Lower leg skin (tissue), 3 donors: ENCODE results near the gene B3GALT6.

Source experiments
- POLR2A ChIP-seq, 2 donors: fragments of 450-650 bp; IDR thresholded peaks; one replicate each; pipeline ENCODE4 v1.6.1; 2016 to 2017; ENCODE audit warnings: antibody characterized with exemption in 2 of 2, mild to moderate bottlenecking in 1 of 2, moderate library complexity in 1 of 2
- TF ChIP-seq, protein P1 (sequence below), 3 donors: fragments of 450-650 bp; IDR thresholded peaks; one replicate each; pipeline ENCODE4 v1.5.1; 2016; ENCODE audit warnings: antibody characterized with exemption in 3 of 3, mild to moderate bottlenecking in 3 of 3, moderate library complexity in 2 of 3

DNA sequence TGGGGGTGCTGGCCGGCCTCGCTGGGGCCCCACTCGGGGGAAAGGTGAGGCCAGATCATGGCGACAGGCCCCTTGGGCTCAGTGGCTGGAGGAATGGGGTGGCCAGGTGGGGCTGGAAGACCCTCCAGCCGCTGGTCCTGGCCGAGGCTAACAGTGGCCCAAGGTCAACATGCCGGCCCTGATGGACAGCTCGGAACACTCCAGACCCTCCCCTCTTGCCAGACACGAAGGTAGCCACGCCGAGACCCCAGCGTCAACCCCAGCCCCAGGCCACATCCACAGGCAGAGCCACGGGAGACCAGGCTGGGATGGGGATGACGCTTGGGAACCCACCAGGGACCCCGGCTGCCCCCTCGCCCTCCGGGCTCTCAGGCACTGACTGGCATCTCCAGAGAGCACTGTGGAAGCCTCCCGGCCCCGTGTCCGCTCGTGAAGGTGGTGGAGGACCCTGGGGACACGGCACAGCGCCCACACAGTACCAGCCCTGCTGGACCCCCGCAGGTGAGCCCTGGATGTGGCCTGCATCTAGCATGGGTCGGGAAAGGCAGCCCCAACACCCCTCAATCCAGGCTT is 15.4 kb downstream of the B3GALT6 start:
- TF ChIP-seq, protein P1, sequence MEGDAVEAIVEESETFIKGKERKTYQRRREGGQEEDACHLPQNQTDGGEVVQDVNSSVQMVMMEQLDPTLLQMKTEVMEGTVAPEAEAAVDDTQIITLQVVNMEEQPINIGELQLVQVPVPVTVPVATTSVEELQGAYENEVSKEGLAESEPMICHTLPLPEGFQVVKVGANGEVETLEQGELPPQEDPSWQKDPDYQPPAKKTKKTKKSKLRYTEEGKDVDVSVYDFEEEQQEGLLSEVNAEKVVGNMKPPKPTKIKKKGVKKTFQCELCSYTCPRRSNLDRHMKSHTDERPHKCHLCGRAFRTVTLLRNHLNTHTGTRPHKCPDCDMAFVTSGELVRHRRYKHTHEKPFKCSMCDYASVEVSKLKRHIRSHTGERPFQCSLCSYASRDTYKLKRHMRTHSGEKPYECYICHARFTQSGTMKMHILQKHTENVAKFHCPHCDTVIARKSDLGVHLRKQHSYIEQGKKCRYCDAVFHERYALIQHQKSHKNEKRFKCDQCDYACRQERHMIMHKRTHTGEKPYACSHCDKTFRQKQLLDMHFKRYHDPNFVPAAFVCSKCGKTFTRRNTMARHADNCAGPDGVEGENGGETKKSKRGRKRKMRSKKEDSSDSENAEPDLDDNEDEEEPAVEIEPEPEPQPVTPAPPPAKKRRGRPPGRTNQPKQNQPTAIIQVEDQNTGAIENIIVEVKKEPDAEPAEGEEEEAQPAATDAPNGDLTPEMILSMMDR (IDR thresholded peaks at IDR 0.05) = no peak
- TF ChIP-seq POLR2A (IDR thresholded peaks at IDR 0.05) = no peak
